NB4 (cell line): ENCODE data around the gene NDST1.

Experiments used
- CTCF ChIP-seq: IDR thresholded peaks from one replicate; pipeline ENCODE4 v1.5.1; 2012; ENCODE audit warnings: low read depth, low read length
- MYC ChIP-seq: IDR thresholded peaks from 2 replicates; pipeline ENCODE4 v1.6.1; 2011; ENCODE audit warnings: low read depth, low read length
- POLR2A ChIP-seq: IDR thresholded peaks from 2 replicates; pipeline ENCODE4 v1.6.1; 2011; ENCODE audit warnings: mild to moderate bottlenecking; ENCODE audit not compliant: insufficient read length; ENCODE audit errors: extremely low read depth

GRCh38 chr5:150502106-150502505, 5.8 kb upstream of the NDST1 start:
- no peak for TF ChIP-seq POLR2A
- TF ChIP-seq CTCF = no peak
- no peak for TF ChIP-seq MYC
